Mesenchymal stem cell (in vitro differentiated cells and primary cell): ENCODE data around the gene STAB1.

ENCODE experiments used
- DNase-seq: peaks from one replicate; pipeline ENCODE4 v3.0.0-alpha.2; 2013
- H2AFZ ChIP-seq: one replicate; pipeline ENCODE4 v1.6.1; 2013; ENCODE audit warnings: low read depth, mild to moderate bottlenecking, control low read depth, inconsistent platforms, low read length, moderate library complexity
- H2AK5ac ChIP-seq: 2 replicates; pipeline ENCODE4 v1.6.1; 2013; ENCODE audit warnings: low read length, moderate library complexity, mild to moderate bottlenecking, inconsistent platforms; ENCODE audit not compliant: severe bottlenecking
- H2BK120ac ChIP-seq: one replicate; pipeline ENCODE4 v1.6.1; 2013; ENCODE audit warnings: low read depth, mild to moderate bottlenecking, inconsistent platforms, low read length, moderate library complexity
- H2BK12ac ChIP-seq, 2 experiments: one replicate each; pipeline ENCODE4 v1.6.1; 2013; ENCODE audit warnings: inconsistent platforms in 2 of 2, low read length in 2 of 2, mild to moderate bottlenecking in 2 of 2, moderate library complexity in 2 of 2, control low read depth in 1 of 2
- H2BK15ac ChIP-seq: one replicate; pipeline ENCODE4 v1.6.1; 2013; ENCODE audit warnings: mild to moderate bottlenecking, low read depth, inconsistent platforms; ENCODE audit not compliant: poor library complexity, severe bottlenecking
- H2BK5ac ChIP-seq: 2 replicates; pipeline ENCODE4 v1.6.1; 2013; ENCODE audit warnings: low read depth, mild to moderate bottlenecking, low read length, control low read depth, inconsistent platforms; ENCODE audit not compliant: poor library complexity, severe bottlenecking
- H3K14ac ChIP-seq, 2 experiments: one replicate each; pipeline ENCODE4 v1.6.1; 2013; ENCODE audit warnings: inconsistent platforms in 2 of 2, low read length in 2 of 2, control low read depth in 1 of 2, mild to moderate bottlenecking in 1 of 2, moderate library complexity in 1 of 2
- H3K18ac ChIP-seq, 2 experiments: one replicate each; pipeline ENCODE4 v1.6.1; 2013; ENCODE audit warnings: inconsistent platforms in 2 of 2, low read length in 2 of 2, control low read depth in 1 of 2, low read depth in 1 of 2, mild to moderate bottlenecking in 1 of 2
- H3K23ac ChIP-seq, 2 experiments: one replicate each; pipeline ENCODE4 v1.6.1; 2013; ENCODE audit warnings: inconsistent platforms in 2 of 2, low read length in 2 of 2, mild to moderate bottlenecking in 2 of 2, moderate library complexity in 2 of 2, control low read depth in 1 of 2
- H3K27ac ChIP-seq: 2 replicates; pipeline ENCODE4 v1.5.1; 2013; ENCODE audit warnings: mild to moderate bottlenecking, moderate library complexity, low read length, control low read depth, inconsistent platforms; ENCODE audit not compliant: poor library complexity, severe bottlenecking
- H3K27me3 ChIP-seq, 2 experiments: 2 replicates each; pipeline versions ENCODE4 v1.6.1 to v1.7.0; 2013; ENCODE audit warnings: low read length in 2 of 2, mild to moderate bottlenecking in 2 of 2, moderate library complexity in 2 of 2, control low read depth in 1 of 2, inconsistent platforms in 1 of 2; ENCODE audit not compliant: control insufficient read depth in 1 of 2, insufficient read depth in 1 of 2
- H3K36me3 ChIP-seq, 2 experiments: 2 replicates each; pipeline versions ENCODE4 v1.6.1 to v1.7.0; 2013; ENCODE audit warnings: low read length in 2 of 2, control low read depth in 1 of 2, inconsistent platforms in 1 of 2, low read depth in 1 of 2, mild to moderate bottlenecking in 1 of 2; ENCODE audit not compliant: insufficient read depth in 2 of 2, control insufficient read depth in 1 of 2
- H3K4ac ChIP-seq, 2 experiments: one replicate each; pipeline ENCODE4 v1.6.1; 2013; ENCODE audit warnings: inconsistent platforms in 2 of 2, low read length in 2 of 2, mild to moderate bottlenecking in 2 of 2, moderate library complexity in 2 of 2, control low read depth in 1 of 2, low read depth in 1 of 2
- H3K4me1 ChIP-seq: 2 replicates; pipeline ENCODE4 v1.6.1; 2013; ENCODE audit warnings: low read depth, low read length, control low read depth; ENCODE audit not compliant: control insufficient read depth, insufficient read depth
- H3K4me2 ChIP-seq: 2 replicates; pipeline ENCODE4 v1.6.1; 2013; ENCODE audit warnings: low read length, mild to moderate bottlenecking, inconsistent platforms; ENCODE audit not compliant: poor library complexity, severe bottlenecking
- H3K4me3 ChIP-seq, 2 experiments: 2 replicates each; pipeline versions ENCODE4 v1.5.1 to v1.7.0; 2013; ENCODE audit warnings: low read length in 2 of 2, mild to moderate bottlenecking in 2 of 2, control low read depth in 1 of 2, low read depth in 1 of 2; ENCODE audit not compliant: insufficient read depth in 1 of 2
- H3K79me1 ChIP-seq: replicated peaks from 2 replicates; pipeline ENCODE4 v1.6.1; 2013; ENCODE audit warnings: mild to moderate bottlenecking, control low read depth, low read length, inconsistent platforms; ENCODE audit not compliant: poor library complexity, severe bottlenecking
- H3K9ac ChIP-seq: 2 replicates; pipeline ENCODE4 v1.7.0; 2013; ENCODE audit warnings: mild to moderate bottlenecking, low read length, moderate library complexity
- H3K9me3 ChIP-seq: 2 replicates; pipeline ENCODE4 v1.7.0; 2013; ENCODE audit warnings: mild to moderate bottlenecking, low read length; ENCODE audit not compliant: control insufficient read depth
- H4K8ac ChIP-seq: one replicate; pipeline ENCODE4 v1.6.1; 2013; ENCODE audit warnings: inconsistent platforms, mild to moderate bottlenecking, low read length, moderate library complexity
- H4K91ac ChIP-seq: one replicate; pipeline ENCODE4 v1.6.1; 2013; ENCODE audit warnings: mild to moderate bottlenecking, low read length, inconsistent platforms
- WGBS: methylation state at CpG from one replicate; pipeline ENCODE4 v1.1.7; 2013; ENCODE audit warnings: mixed read lengths; 5-methylcytosine and 5-hydroxymethylcytosine counted together

Gene STAB1

GRCh38 chr3:52522651-52523251, 27.6 kb downstream of the STAB1 start:
- Histone ChIP-seq H3K9me3 (no peaks in the 10 kb centered on the region), H3K4me3 (no peak overlapping the region), H2AFZ (no peak overlapping the region), H4K8ac (no peak overlapping the region), H4K91ac (no peak overlapping the region), H3K18ac (no peak overlapping the region), H3K4ac (peak overlapping the region in 1 of 2 experiments; percentile 25), H3K27me3 (peaks cover 0 to 8% of the 10 kb centered on the region in 2 experiments), H3K27ac (no peak overlapping the region), H3K79me1 (peaks cover 8% of the 10 kb centered on the region), H2BK15ac (no peak overlapping the region), H2BK120ac (no peak overlapping the region), H3K36me3 (peaks cover 34 to 66% of the 10 kb centered on the region in 2 experiments), H3K23ac (no peak overlapping the region), H2BK5ac (no peak overlapping the region), H2BK12ac (no peak overlapping the region), H2AK5ac (no peak overlapping the region), H3K4me2 (no peak overlapping the region), H3K4me1 (peaks cover 25% of the 10 kb centered on the region), H3K14ac (no peak overlapping the region), H3K9ac (no peak overlapping the region)
- 93% methylated on average over 14 of the region's 14 CpGs for WGBS
- DNase-seq: no peak

- Histone ChIP-seq H2BK12ac (no peak overlapping the region), H3K4me2 (no peak overlapping the region), H2BK5ac (no peak overlapping the region), H3K9ac (no peak overlapping the region), H3K9me3 (no peaks in the 10 kb centered on the region), H3K4me3 (no peak overlapping the region), H3K4me1 (peaks cover 22% of the 10 kb centered on the region), H4K91ac (no peak overlapping the region), H3K18ac (no peak overlapping the region), H3K27ac (no peak overlapping the region), H2BK15ac (no peak overlapping the region), H3K36me3 (peaks cover 42 to 75% of the 10 kb centered on the region in 2 experiments), H3K14ac (no peak overlapping the region), H3K79me1 (peaks cover 13% of the 10 kb centered on the region), H3K27me3 (no peaks in the 10 kb centered on the region), H2AK5ac (no peak overlapping the region), H3K4ac (no peak overlapping the region), H2AFZ (no peak overlapping the region), H3K23ac (no peak overlapping the region), H4K8ac (no peak overlapping the region), H2BK120ac (no peak overlapping the region)
- 97% methylated on average over 23 of the region's 26 CpGs for WGBS
- no peak for DNase-seq
Observed at GRCh38 chr3:52523386-52524257, 28.5 kb downstream of the STAB1 start.

- H2AFZ ChIP-seq: no peak overlapping the region
- WGBS: 96% methylated on average over 18 of the region's 18 CpGs
- no peaks in the 10 kb centered on the region for H3K27me3 ChIP-seq
- no peak overlapping the region for H2BK12ac ChIP-seq
- H2BK120ac ChIP-seq: no peak overlapping the region
- H3K79me1 ChIP-seq: peaks cover 19% of the 10 kb centered on the region
- H2BK5ac ChIP-seq: no peak overlapping the region
- no peak overlapping the region for H3K23ac ChIP-seq
- H3K27ac ChIP-seq: no peak overlapping the region
- peaks cover 48 to 82% of the 10 kb centered on the region in 2 experiments for H3K36me3 ChIP-seq
- no peak overlapping the region for H3K4me2 ChIP-seq
- no peak overlapping the region for H4K91ac ChIP-seq
- no peak overlapping the region for H3K9ac ChIP-seq
- no peaks in the 10 kb centered on the region for H3K9me3 ChIP-seq
- no peak overlapping the region for H2BK15ac ChIP-seq
- no peak overlapping the region for H3K18ac ChIP-seq
- H3K4me3 ChIP-seq: no peak overlapping the region
- no peak overlapping the region for H4K8ac ChIP-seq
- no peak for DNase-seq
- no peak overlapping the region for H3K4ac ChIP-seq
- no peak overlapping the region for H3K14ac ChIP-seq
- peaks cover 18% of the 10 kb centered on the region for H3K4me1 ChIP-seq
- no peak overlapping the region for H2AK5ac ChIP-seq
Observed at GRCh38 chr3:52524258-52524751, 29.2 kb downstream of the STAB1 start.
